Lower leg skin (tissue), 3 donors: Measurements from ENCODE around the gene FZD7.

Source experiments
- POLR2A ChIP-seq, 2 donors: fragments of 450-650 bp; IDR thresholded peaks; one replicate each; pipeline ENCODE4 v1.6.1; 2016 to 2017; ENCODE audit warnings: antibody characterized with exemption in 2 of 2, mild to moderate bottlenecking in 1 of 2, moderate library complexity in 1 of 2
- TF ChIP-seq, protein P1 (sequence below), 3 donors: fragments of 450-650 bp; IDR thresholded peaks; one replicate each; pipeline ENCODE4 v1.5.1; 2016; ENCODE audit warnings: antibody characterized with exemption in 3 of 3, mild to moderate bottlenecking in 3 of 3, moderate library complexity in 2 of 3

GRCh38 chr2:202023904-202024266, 9.8 kb upstream of the FZD7 start:
- TF ChIP-seq, protein P1, sequence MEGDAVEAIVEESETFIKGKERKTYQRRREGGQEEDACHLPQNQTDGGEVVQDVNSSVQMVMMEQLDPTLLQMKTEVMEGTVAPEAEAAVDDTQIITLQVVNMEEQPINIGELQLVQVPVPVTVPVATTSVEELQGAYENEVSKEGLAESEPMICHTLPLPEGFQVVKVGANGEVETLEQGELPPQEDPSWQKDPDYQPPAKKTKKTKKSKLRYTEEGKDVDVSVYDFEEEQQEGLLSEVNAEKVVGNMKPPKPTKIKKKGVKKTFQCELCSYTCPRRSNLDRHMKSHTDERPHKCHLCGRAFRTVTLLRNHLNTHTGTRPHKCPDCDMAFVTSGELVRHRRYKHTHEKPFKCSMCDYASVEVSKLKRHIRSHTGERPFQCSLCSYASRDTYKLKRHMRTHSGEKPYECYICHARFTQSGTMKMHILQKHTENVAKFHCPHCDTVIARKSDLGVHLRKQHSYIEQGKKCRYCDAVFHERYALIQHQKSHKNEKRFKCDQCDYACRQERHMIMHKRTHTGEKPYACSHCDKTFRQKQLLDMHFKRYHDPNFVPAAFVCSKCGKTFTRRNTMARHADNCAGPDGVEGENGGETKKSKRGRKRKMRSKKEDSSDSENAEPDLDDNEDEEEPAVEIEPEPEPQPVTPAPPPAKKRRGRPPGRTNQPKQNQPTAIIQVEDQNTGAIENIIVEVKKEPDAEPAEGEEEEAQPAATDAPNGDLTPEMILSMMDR (IDR thresholded peaks at IDR 0.05) = no peak
- TF ChIP-seq POLR2A (IDR thresholded peaks at IDR 0.05) = no peak
